ENCODE data around the gene NFKBIL1. TPM values are rescaled to one million over a fixed set of nuclear protein-coding genes. Genes with fewer than 3 reads are reported as not detected.
"Not testable (repeated sequence)": the region's sequence is repeated elsewhere in the genome, so short reads cannot be mapped to it uniquely, and the experiment has no call there.

Gene NFKBIL1
- total and polyA plus RNA-seq, 8 donors, result 0.45 to 51.9 (median 18.9) TPM

DNA sequence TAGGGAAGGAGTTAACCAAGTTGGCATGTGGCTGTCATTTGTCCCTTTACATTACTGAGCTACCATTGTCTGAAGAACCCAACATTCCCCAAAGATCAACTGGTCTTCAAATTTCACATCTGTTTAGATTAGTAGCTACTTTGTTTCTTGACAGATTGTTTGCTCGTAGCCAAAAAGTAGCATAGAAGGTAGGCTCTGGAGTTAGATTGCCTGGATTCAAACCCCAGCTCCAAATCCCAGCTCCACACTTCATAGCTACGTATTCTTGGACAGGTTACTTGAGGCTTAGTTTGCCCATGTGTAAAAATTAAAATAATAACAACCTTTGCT, 1.1 kb downstream of the NFKBIL1 start:
- H3K27ac ChIP-seq, result peak overlapping the region in 4 of 5 donors; percentile 86 to 89 (median 88)
- intact Hi-C loops (cut with DNase I; ENCODE audit: low total_unique reads), result loop anchor here (5.0 kb wide), 1 partner anchor 54 kb away; no protein-coding TSS in a partner anchor
- no peaks in the 10 kb centered on the region for H3K27me3 ChIP-seq
- TF ChIP-seq POLR2AphosphoS5 (IDR thresholded peaks at IDR 0.05) (no peak), POLR2A (IDR thresholded peaks at IDR 0.05) (no peak), EP300 (IDR thresholded peaks at IDR 0.05) (no peak)
- TF ChIP-seq, protein P1, sequence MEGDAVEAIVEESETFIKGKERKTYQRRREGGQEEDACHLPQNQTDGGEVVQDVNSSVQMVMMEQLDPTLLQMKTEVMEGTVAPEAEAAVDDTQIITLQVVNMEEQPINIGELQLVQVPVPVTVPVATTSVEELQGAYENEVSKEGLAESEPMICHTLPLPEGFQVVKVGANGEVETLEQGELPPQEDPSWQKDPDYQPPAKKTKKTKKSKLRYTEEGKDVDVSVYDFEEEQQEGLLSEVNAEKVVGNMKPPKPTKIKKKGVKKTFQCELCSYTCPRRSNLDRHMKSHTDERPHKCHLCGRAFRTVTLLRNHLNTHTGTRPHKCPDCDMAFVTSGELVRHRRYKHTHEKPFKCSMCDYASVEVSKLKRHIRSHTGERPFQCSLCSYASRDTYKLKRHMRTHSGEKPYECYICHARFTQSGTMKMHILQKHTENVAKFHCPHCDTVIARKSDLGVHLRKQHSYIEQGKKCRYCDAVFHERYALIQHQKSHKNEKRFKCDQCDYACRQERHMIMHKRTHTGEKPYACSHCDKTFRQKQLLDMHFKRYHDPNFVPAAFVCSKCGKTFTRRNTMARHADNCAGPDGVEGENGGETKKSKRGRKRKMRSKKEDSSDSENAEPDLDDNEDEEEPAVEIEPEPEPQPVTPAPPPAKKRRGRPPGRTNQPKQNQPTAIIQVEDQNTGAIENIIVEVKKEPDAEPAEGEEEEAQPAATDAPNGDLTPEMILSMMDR (IDR thresholded peaks at IDR 0.05), result no peak
- no peak for DNase-seq
- H3K4me3 ChIP-seq, result peak overlapping the region in 2 of 4 donors; percentile 49 to 50
- H3K4me1 ChIP-seq, result peaks cover 8 to 52% (median 29%) of the 10 kb centered on the region in 4 donors
- H3K36me3 ChIP-seq, result peaks cover 0 to 46% (median 40%) of the 10 kb centered on the region in 4 donors
- H3K9me3 ChIP-seq, result no peaks in the 10 kb centered on the region
- WGBS, 5 donors, result 84 to 94% (median 92%) methylated on average over 2 of the region's 2 CpGs

DNA sequence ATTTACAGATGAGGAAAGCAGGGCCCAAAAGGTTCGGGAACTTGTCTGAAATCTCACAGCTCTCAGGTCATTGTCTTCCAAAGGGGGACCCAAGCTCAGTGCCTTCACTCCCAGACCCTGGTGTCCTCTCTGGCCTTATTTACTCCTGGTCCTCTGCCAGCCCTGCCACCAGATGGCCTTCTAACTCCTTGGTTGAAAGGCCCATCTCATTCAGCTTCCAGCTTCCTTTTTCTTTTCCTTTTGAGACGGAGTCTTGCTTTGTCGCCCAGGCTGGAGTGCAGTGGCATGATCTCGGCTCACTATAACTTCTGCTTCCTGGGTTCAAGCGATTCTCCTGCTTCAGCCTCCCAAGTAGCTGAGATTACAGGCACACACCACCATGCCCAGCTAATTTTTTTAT, 4.0 kb downstream of the NFKBIL1 start:
- H3K4me3 ChIP-seq; intact Hi-C loops (cut with DNase I; ENCODE audit: low total_unique reads); H3K9me3 ChIP-seq; H3K27me3 ChIP-seq; H3K27ac ChIP-seq: not testable (repeated sequence)
- 41 to 62% (median 53%) methylated on average over 5 of the region's 5 CpGs for WGBS, 5 donors
- H3K4me1 ChIP-seq, result peaks cover 8 to 56% (median 29%) of the 10 kb centered on the region in 4 donors
- peak; percentile 60 to 76 for DNase-seq
- TF ChIP-seq, protein P1 (IDR thresholded peaks at IDR 0.05), result peak in 2 of 7 experiments; percentile 35 to 36
- H3K36me3 ChIP-seq, result peaks cover 0 to 67% (median 53%) of the 10 kb centered on the region in 4 donors

DNA sequence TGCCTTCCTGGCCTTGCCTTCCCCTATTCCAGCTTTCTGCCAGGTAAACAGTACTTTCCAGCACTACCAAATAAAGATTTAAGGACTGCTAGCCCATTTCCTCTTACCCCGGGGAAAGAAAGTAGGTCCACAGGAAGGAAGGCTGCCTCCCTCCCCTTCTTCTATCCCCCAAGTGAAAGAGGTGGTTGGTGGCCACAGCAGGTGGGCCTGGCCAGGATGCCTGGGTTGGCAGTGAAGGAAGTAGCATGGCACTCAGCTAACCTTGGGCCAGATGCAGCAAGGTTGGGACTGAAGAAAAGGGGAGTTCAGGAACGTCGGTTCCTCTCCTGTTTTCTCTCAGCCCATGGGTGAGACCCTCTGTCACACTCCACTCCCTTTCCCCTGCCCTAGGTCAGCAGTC, 8.9 kb downstream of the NFKBIL1 start:
- H3K4me1 ChIP-seq, result peaks cover 4 to 69% (median 30%) of the 10 kb centered on the region in 4 donors
- WGBS, 5 donors, result 49 to 80% (median 69%) methylated on average over 3 of the region's 3 CpGs
- no peaks in the 10 kb centered on the region for H3K27me3 ChIP-seq
- no peaks in the 10 kb centered on the region for H3K9me3 ChIP-seq
- H3K4me3 ChIP-seq, result no peak overlapping the region
- H3K36me3 ChIP-seq, result peaks cover 24 to 83% (median 74%) of the 10 kb centered on the region in 4 donors
- TF ChIP-seq EP300 (IDR thresholded peaks at IDR 0.05), result no peak
- no peak for TF ChIP-seq POLR2AphosphoS5 (IDR thresholded peaks at IDR 0.05)
- TF ChIP-seq POLR2A (IDR thresholded peaks at IDR 0.05), result no peak
- TF ChIP-seq, protein P1 (IDR thresholded peaks at IDR 0.05), result no peak
- H3K27ac ChIP-seq, result no peak overlapping the region
- DNase-seq, result no peak
- intact Hi-C loops (cut with DNase I; ENCODE audit: low total_unique reads), result no loop called here

DNA sequence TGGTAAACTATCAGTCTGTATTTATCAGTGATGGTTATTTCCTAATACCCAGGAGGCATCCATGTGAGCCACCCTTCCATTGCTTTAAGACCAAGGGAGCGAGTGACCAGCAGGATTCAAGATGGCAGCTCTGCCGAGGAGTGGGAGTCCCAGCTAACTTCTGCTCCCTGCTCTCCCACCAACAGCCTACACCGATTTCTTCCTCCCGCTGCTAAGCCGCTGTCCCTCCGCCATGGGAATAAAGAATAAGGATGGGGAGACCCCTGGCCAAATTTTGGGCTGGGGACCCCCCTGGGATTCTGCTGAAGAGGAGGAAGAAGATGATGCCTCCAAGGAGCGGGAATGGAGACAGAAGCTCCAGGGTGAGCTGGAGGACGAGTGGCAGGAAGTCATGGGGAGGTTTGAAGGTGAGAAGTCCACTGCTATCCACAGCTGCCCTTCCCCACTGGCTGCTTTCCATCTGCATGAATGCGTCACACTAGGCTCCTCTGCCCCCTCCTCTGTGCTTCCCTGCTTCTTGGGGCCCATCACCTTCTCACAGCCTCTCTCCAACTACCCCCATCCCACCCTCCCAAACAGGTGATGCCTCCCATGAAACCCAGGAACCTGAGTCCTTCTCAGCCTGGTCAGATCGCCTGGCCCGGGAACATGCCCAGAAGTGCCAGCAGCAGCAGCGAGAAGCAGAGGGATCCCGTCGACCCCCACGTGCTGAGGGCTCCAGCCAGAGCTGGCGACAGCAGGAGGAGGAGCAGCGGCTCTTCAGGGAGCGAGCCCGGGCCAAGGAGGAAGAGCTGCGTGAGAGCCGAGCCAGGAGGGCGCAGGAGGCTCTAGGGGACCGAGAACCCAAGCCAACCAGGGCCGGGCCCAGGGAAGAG, 10.3 kb downstream of the NFKBIL1 start:
- WGBS, 5 donors, result 73 to 83% (median 81%) methylated on average over 24 of the region's 24 CpGs
- no peak for TF ChIP-seq EP300 (IDR thresholded peaks at IDR 0.05)
- no peak for TF ChIP-seq POLR2A (IDR thresholded peaks at IDR 0.05)
- TF ChIP-seq, protein P1 (IDR thresholded peaks at IDR 0.05), result no peak
- TF ChIP-seq POLR2AphosphoS5 (IDR thresholded peaks at IDR 0.05), result no peak
- DNase-seq, result no peak
- H3K4me3 ChIP-seq, result no peak overlapping the region
- H3K9me3 ChIP-seq, result no peaks in the 10 kb centered on the region
- no peaks in the 10 kb centered on the region for H3K27me3 ChIP-seq
- peak overlapping the region in 4 of 5 donors; percentile 54 to 82 (median 70) for H3K27ac ChIP-seq
- peaks cover 4 to 64% (median 28%) of the 10 kb centered on the region in 4 donors for H3K4me1 ChIP-seq
- H3K36me3 ChIP-seq, result peaks cover 24 to 71% (median 65%) of the 10 kb centered on the region in 4 donors
- intact Hi-C loops (cut with DNase I; ENCODE audit: low total_unique reads), result no loop called here

Measured in stomach (tissue), 9 donors.